HFF-Myc (cell line): Measurements from ENCODE around the gene GSTT2.
A peak's percentile ranks its signal among the peaks of the same experiment; 100 is the strongest.
"Not testable (repeated sequence)": the region's sequence is repeated elsewhere in the genome, so short reads cannot be mapped to it uniquely, and the experiment has no call there.

ENCODE experiments used
- DNase-seq: peaks from one replicate; pipeline ENCODE4 v3.0.0-alpha.2; 2011; ENCODE audit warnings: low read depth; ENCODE audit errors: extremely low read depth
- H3K4me3 ChIP-seq: replicated peaks from 2 replicates; pipeline ENCODE4 v1.5.1; 2011; ENCODE audit warnings: low read depth, mild to moderate bottlenecking, control low read depth, low read length
- TF ChIP-seq, protein P1 (sequence below): IDR thresholded peaks from 2 replicates; pipeline ENCODE4 v1.5.1; 2012; ENCODE audit warnings: mild to moderate bottlenecking, low read depth, low read length, control low read depth; ENCODE audit errors: missing control alignments

Gene GSTT2

DNA sequence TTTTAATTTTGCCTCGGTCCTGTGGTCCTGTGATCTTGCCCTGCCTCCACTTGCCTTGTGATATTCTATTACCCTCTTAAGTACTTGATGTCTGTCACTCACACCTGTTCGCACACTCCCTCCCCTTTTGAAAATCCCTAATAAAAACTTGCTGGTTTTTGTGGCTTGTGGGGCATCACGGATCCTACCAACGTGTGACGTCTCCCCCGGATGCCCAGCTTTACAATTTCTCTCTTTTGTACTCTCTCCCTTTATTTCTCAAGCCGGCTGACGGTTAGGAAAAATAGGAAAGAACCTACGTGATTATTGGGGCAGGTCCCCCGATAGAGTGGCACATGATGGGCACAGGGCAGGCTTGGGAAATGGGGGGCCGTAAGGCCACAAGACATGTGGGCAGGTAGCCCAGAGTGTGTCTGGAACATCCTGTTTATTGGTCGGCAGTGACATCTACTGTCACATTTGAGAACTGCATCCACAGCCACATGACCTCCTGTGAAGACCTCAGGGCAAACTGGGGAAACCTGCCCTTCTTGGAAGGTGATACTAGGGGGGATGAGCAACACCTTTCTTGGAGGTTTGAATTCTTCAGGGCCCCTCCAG, 23.5 kb upstream of the GSTT2 start:
- peak; percentile 59 for DNase-seq
- TF ChIP-seq, protein P1, sequence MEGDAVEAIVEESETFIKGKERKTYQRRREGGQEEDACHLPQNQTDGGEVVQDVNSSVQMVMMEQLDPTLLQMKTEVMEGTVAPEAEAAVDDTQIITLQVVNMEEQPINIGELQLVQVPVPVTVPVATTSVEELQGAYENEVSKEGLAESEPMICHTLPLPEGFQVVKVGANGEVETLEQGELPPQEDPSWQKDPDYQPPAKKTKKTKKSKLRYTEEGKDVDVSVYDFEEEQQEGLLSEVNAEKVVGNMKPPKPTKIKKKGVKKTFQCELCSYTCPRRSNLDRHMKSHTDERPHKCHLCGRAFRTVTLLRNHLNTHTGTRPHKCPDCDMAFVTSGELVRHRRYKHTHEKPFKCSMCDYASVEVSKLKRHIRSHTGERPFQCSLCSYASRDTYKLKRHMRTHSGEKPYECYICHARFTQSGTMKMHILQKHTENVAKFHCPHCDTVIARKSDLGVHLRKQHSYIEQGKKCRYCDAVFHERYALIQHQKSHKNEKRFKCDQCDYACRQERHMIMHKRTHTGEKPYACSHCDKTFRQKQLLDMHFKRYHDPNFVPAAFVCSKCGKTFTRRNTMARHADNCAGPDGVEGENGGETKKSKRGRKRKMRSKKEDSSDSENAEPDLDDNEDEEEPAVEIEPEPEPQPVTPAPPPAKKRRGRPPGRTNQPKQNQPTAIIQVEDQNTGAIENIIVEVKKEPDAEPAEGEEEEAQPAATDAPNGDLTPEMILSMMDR: peak; percentile 79
- H3K4me3 ChIP-seq: not testable (repeated sequence)

DNA sequence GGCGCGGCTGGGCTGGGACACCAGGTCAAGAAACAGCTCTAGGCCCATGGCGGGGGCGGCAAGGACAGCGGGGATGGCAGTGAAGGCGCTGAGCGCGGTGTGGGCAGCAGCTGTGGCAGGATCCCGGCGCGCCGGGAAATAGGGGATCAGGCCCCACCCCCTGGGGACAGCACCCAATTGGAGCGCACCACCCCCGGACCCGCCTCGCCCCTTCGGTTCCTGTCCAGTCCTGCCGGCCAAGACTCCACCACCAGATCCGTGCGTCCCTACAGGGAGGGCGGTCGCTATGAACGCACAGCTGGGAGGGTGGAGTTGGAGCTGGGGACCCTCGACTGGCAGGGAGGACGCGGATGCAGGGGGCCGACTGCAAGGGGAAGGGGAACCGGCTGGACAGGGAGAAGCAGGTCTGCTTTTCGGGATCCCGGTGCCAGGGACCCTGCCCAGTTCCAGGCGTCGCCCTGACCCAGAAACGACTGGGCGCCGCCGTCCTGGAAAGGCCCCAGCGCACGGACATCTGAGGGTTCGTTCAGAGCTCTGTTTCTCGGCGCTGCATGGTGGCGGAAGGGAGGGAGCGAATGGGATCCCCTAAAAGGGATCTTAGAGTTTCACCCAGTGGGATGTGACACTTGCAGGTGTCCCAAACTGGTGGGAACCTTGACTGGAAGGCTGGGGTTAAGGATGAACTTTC, 18.7 kb upstream of the GSTT2 start, which contains the start of gene GSTT2B:
Gene GSTT2B (minus strand): TSS at position 112 of the 688 bp plus-strand sequence. CDS start 64 bp downstream, at position 48.
- peak within 1 kb of the TSS; percentile 45 for H3K4me3 ChIP-seq
- not testable (repeated sequence) for DNase-seq

DNA sequence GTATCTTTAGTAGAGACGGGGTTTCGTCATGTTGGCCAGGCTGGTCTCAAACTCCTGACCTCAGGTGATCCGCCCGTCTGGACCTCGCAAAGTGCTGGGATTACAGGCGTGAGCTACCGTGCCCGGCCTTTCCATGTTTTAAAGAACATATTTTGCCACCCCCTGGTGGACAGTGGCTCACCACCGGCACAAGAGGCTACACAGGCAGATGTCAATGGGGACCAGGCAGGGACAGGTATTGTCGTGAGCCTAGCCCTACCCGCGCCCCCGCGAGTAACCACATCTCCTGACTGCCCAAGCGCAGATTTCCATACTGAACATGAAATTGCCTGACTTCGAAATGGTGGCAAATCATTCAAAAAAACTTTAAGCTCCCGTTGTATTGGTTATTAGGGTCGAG, 13.8 kb upstream of the GSTT2 start:
- not testable (repeated sequence) for DNase-seq, H3K4me3 ChIP-seq

DNA sequence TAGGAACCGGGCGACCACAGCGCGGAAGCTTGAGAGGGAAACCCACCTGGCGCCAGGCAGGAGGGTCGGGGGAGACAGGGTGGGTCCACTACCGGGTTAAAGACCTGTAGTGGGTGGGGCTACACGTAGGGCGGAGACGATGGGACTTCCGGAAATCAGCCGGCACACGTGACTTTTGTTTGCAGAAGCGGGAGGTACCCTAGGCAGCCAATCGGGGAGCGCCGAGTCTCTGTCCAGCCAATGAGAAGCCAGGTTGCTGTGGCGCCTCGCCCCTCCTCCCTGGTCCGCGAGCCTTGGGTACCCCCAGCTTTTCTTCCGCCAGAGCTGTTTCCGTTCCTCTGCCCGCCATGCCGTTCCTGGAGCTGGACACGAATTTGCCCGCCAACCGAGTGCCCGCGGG, 13.4 kb upstream of the GSTT2 start, which contains the start of gene DDTL:
Gene DDTL (plus strand): TSS at position 321 of the 400 bp plus-strand sequence. CDS start 27 bp downstream, at position 348.
- not testable (repeated sequence) for H3K4me3 ChIP-seq, DNase-seq

DNA sequence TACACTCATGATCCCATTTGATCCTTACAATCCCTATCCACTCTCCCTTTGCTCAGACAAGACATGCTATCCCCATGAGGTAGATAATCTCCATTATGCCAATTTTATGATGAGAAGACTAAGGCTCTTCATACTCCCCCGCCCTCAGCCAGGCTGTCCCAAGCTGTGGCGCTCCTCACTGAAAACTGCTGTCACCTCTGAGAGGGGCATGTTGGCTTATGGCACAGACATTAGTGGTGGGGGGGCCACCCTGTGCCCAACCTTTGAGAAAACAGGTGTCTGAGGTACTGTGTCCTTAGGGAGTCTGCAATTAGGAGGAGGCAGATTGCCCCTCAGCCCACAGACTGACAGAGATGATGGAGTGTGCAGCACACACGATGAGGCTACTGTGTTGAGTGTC, 10.9 kb upstream of the GSTT2 start:
- no peak for DNase-seq
- TF ChIP-seq, protein P1: no peak
- 0 out of 2 replicates have a peak overlapping the region, but pooled peaks have one; percentile 3 for H3K4me3 ChIP-seq

DNA sequence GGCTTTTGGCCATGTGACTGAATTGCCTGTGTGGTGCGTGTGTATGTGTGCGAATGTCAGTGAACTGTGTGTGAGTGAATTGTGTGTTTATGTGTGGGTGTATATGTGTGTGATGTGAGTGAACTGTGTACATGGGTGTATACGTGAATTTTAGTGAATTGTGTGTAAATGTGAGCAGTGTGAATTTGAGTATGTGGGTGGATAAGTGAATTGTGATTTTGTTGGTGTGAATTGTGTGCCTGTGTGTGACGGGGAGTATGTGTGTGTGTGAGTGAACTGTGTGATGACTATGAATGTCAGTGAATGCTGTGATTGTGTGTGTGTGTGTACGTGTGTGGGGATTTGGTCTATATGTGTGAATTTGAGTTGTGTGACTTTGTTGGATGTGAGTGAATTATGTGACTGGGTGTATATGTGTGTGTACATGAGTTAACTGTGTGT, 9.7 kb upstream of the GSTT2 start:
- no peak for DNase-seq
- H3K4me3 ChIP-seq: no peak overlapping the region
- TF ChIP-seq, protein P1: no peak

DNA sequence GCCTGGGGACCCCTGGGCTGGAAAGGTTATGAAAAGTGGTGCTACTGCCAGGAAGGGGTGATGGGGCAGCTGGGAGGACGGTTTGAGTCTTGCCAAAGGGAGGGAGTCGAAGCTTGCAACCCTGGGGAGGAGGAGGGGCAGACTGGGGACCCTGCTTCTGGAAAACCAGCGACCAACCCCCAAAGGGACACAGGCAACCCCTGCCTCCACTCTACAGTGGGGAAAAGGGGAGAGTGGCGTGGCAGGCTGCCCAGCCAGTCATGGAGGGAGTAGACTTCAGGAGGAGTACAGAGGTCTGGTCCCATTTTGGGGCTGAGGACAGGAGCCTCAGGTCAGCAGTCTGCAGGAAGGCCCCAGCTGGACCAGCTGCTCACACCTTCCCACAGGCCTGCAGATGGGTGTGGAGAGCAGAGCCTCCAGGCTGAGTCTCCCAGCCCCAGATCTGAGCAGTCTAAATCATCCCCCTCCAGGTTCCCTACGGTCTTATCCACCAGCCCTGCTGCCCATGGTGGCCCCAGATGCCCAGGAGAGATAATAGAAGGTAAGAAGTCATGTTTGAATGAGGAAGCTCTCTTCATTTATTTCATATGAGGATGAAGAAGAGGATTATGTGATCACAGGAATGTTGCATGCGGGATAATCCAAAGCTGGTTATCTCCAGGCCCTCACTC, 9.0 kb upstream of the GSTT2 start:
- TF ChIP-seq, protein P1: no peak
- no peak overlapping the region for H3K4me3 ChIP-seq
- DNase-seq: no peak

DNA sequence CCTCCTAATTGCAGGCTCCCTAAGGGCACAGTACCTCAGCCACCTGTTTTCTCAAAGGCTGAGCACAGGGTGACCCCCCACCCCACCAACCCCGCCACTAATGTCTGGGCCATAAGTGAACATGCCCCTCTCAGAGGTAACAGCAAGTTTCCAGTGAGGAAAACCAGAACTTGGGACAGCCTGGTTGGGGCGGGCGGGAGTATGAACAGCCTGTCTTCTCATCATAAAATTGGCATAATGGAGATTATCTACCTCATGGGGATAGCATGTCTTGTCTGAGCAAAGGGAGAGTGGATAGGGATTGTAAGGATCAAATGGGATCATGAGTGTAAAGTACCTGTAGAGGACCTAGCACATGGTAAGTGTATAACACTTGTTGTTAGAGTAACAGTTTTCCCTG, 8.0 kb upstream of the GSTT2 start:
- H3K4me3 ChIP-seq, DNase-seq: not testable (repeated sequence)

DNA sequence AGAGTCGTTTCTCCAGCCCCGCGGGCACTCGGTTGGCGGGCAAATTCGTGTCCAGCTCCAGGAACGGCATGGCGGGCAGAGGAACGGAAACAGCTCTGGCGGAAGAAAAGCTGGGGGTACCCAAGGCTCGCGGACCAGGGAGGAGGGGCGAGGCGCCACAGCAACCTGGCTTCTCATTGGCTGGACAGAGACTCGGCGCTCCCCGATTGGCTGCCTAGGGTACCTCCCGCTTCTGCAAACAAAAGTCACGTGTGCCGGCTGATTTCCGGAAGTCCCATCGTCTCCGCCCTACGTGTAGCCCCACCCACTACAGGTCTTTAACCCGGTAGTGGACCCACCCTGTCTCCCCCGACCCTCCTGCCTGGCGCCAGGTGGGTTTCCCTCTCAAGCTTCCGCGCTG, 5.6 kb upstream of the GSTT2 start, which contains the start of gene DDT:
Gene DDT (minus strand): TSS at position 97 of the 400 bp plus-strand sequence. CDS start 27 bp downstream, at position 70.
- H3K4me3 ChIP-seq, DNase-seq: not testable (repeated sequence)

DNA sequence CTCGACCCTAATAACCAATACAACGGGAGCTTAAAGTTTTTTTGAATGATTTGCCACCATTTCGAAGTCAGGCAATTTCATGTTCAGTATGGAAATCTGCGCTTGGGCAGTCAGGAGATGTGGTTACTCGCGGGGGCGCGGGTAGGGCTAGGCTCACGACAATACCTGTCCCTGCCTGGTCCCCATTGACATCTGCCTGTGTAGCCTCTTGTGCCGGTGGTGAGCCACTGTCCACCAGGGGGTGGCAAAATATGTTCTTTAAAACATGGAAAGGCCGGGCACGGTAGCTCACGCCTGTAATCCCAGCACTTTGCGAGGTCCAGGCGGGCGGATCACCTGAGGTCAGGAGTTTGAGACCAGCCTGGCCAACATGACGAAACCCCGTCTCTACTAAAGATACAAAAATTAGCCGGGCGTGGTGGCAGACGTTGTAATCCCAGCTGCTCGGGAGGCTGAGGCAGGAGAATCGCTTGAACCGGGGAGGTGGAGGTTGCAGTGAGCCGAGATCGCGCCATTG, 5.0 kb upstream of the GSTT2 start:
- not testable (repeated sequence) for H3K4me3 ChIP-seq, DNase-seq

DNA sequence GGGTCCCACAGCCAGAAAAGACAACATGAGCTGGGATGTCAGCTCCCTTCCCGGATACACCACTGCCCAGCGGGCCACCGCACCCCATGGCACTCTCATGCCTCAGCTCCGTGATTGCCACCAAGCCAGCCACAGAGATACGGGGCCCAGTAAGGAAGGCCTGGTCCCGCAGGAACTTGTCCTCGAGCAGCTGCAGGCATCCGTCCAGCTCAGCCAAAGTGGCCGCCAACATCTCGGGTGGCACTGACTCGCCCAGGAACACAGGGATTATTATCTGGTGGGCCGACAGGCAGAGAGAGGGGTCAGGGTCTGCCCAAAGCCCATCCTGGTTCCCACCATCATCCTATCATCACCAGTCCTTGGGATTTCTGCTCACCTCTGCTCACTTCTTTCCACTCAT, 2.6 kb upstream of the GSTT2 start:
- H3K4me3 ChIP-seq, DNase-seq: not testable (repeated sequence)

DNA sequence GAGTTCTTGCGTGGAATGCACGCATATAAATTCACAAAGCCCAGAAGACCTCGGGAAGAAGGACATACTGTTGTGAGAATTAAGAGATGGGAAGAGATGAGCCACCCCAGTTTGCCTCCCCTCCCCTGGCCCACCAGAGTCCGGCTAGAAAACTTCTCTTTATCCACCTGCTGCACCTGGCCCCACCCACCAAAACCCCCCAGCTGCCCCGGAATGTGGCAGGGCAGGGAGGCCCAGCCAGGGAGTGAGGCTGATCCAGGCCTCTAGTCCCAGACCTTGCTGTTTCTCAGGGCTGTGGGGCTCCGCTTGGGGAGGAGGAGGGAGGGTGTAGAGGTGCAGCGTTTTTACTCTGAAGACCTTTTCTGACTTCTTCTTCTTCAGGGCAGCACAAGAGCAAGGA, 633 bp downstream of the GSTT2 start:
- DNase-seq, H3K4me3 ChIP-seq: not testable (repeated sequence)
